IPS-18c (cell line): ENCODE data around the gene GPX3.

Source experiments
- H3K4me3 ChIP-seq: 2 replicates; pipeline ENCODE4 v1.7.0; 2013; ENCODE audit warnings: low read depth, mild to moderate bottlenecking, low read length, moderate library complexity; ENCODE audit not compliant: insufficient read depth
- H3K9me3 ChIP-seq: one replicate; pipeline ENCODE4 v1.6.1; 2013; ENCODE audit warnings: mild to moderate bottlenecking, low read length, moderate library complexity; ENCODE audit not compliant: control insufficient read depth, insufficient read depth

The GPX3 gene

GRCh38 chr5:151026679-151027078 lies 6.3 kb downstream of the GPX3 start:
- no peak overlapping the region for H3K4me3 ChIP-seq
- no peaks in the 10 kb centered on the region for H3K9me3 ChIP-seq

- H3K4me3 ChIP-seq: no peak overlapping the region
- H3K9me3 ChIP-seq: no peaks in the 10 kb centered on the region
Measured at GRCh38 chr5:151027961-151028479, 7.6 kb downstream of the GPX3 start.

- Histone ChIP-seq H3K9me3 (no peaks in the 10 kb centered on the region), H3K4me3 (no peak overlapping the region)
Measured at GRCh38 chr5:151028717-151029116, 8.3 kb downstream of the GPX3 start.

GRCh38 chr5:151029179-151030055 lies 9.0 kb downstream of the GPX3 start:
- H3K4me3 ChIP-seq: no peak overlapping the region
- H3K9me3 ChIP-seq: no peaks in the 10 kb centered on the region

GRCh38 chr5:151030056-151030336 lies 9.6 kb downstream of the GPX3 start:
- no peak overlapping the region for H3K4me3 ChIP-seq

GRCh38 chr5:151030379-151030778 lies 10.0 kb downstream of the GPX3 start:
- Histone ChIP-seq H3K4me3 (no peak overlapping the region), H3K9me3 (no peaks in the 10 kb centered on the region)

More at GRCh38 chr5:151030056-151030336, 9.6 kb downstream of the GPX3 start:
- H3K9me3 ChIP-seq: no peaks in the 10 kb centered on the region

- Histone ChIP-seq H3K4me3 (no peak overlapping the region), H3K9me3 (no peaks in the 10 kb centered on the region)
Measured at GRCh38 chr5:151031554-151031953, 11.2 kb downstream of the GPX3 start.

- Histone ChIP-seq H3K4me3 (no peak overlapping the region), H3K9me3 (no peaks in the 10 kb centered on the region)
Measured at GRCh38 chr5:151033217-151033934, 13.0 kb downstream of the GPX3 start.

- no peaks in the 10 kb centered on the region for H3K9me3 ChIP-seq
- no peak overlapping the region for H3K4me3 ChIP-seq
Measured at GRCh38 chr5:151034422-151035379, 14.3 kb downstream of the GPX3 start.

GRCh38 chr5:151036556-151036955 lies 16.2 kb downstream of the GPX3 start:
- Histone ChIP-seq H3K4me3 (no peak overlapping the region), H3K9me3 (no peaks in the 10 kb centered on the region)

GRCh38 chr5:151037561-151038411 lies 17.4 kb downstream of the GPX3 start:
- Histone ChIP-seq H3K4me3 (no peak overlapping the region), H3K9me3 (peaks cover 2% of the 10 kb centered on the region)

GRCh38 chr5:151038412-151038745 lies 18.0 kb downstream of the GPX3 start:
- Histone ChIP-seq H3K9me3 (peaks cover 2% of the 10 kb centered on the region), H3K4me3 (no peak overlapping the region)

- peaks cover 2% of the 10 kb centered on the region for H3K9me3 ChIP-seq
- H3K4me3 ChIP-seq: no peak overlapping the region
Measured at GRCh38 chr5:151038801-151039238, 18.4 kb downstream of the GPX3 start.

- Histone ChIP-seq H3K4me3 (no peak overlapping the region), H3K9me3 (peaks cover 2% of the 10 kb centered on the region)
Measured at GRCh38 chr5:151039665-151040064, 19.3 kb downstream of the GPX3 start.

- H3K4me3 ChIP-seq: no peak overlapping the region
- peaks cover 2% of the 10 kb centered on the region for H3K9me3 ChIP-seq
Measured at GRCh38 chr5:151040211-151040747, 19.9 kb downstream of the GPX3 start.

- Histone ChIP-seq H3K9me3 (peaks cover 2% of the 10 kb centered on the region), H3K4me3 (no peak overlapping the region)
Measured at GRCh38 chr5:151041577-151042268, 21.3 kb downstream of the GPX3 start.
